Epithelial cell of proximal tubule (primary cell): ENCODE measurements around the gene S100A4. TPM values are rescaled to one million over a fixed set of nuclear protein-coding genes. Genes with fewer than 3 reads are reported as not detected.

Experiments
- DNase-seq: peaks from one replicate; pipeline ENCODE4 v3.0.0-alpha.2; 2011; ENCODE audit warnings: low read depth
- H3K4me3 ChIP-seq: 2 replicates; pipeline ENCODE4 v1.5.1; 2011; ENCODE audit warnings: low read depth, mild to moderate bottlenecking, low read length
- CTCF ChIP-seq: conservative IDR thresholded peaks from 2 replicates; pipeline ENCODE4 v1.5.1; 2012; ENCODE audit warnings: low read depth, mild to moderate bottlenecking, low read length
- total RNA-seq: library from RNA; depleted of rRNA; stranded (reverse); fragments of >200 nt; gene quantifications from 2 replicates; pipeline ENCODE4 v1.2.3, GENCODE V29; 2015

S100A4 gene
- total RNA-seq, 1 donor from 2014 or later: 33.8 TPM

GRCh38 chr1:153547560-153548551 is 2.2 kb upstream of the S100A4 start:
- DNase-seq: no peak
- no peak overlapping the region for H3K4me3 ChIP-seq
- TF ChIP-seq CTCF: no peak

- H3K4me3 ChIP-seq: no peak overlapping the region
- TF ChIP-seq CTCF: no peak
- no peak for DNase-seq
Measured at GRCh38 chr1:153546796-153547559, 1.4 kb upstream of the S100A4 start.

GRCh38 chr1:153546371-153546770 is 765 bp upstream of the S100A4 start:
- H3K4me3 ChIP-seq: no peak overlapping the region
- DNase-seq: no peak
- TF ChIP-seq CTCF: no peak

GRCh38 chr1:153544453-153545066 is 1.0 kb downstream of the S100A4 start:
- peak overlapping the region; percentile 7 for H3K4me3 ChIP-seq
- no peak for DNase-seq
- no peak for TF ChIP-seq CTCF

GRCh38 chr1:153543736-153544135 is 1.9 kb downstream of the S100A4 start:
- DNase-seq: no peak
- no peak for TF ChIP-seq CTCF
- no peak overlapping the region for H3K4me3 ChIP-seq

- no peak overlapping the region for H3K4me3 ChIP-seq
- no peak for TF ChIP-seq CTCF
- no peak for DNase-seq
Measured at GRCh38 chr1:153542956-153543711, 2.5 kb downstream of the S100A4 start.
